Medulla oblongata (tissue), 1 donor: ENCODE data around the gene ADGRF5.

ENCODE experiments used
- DNase-seq: peaks from one replicate; pipeline ENCODE4 v3.0.0-alpha.2; 2015; ENCODE audit errors: extremely low spot score

ADGRF5 gene

GRCh38 chr6:46828939-46829338 is 92.8 kb downstream of the ADGRF5 start:
- no peak for DNase-seq

DNA sequence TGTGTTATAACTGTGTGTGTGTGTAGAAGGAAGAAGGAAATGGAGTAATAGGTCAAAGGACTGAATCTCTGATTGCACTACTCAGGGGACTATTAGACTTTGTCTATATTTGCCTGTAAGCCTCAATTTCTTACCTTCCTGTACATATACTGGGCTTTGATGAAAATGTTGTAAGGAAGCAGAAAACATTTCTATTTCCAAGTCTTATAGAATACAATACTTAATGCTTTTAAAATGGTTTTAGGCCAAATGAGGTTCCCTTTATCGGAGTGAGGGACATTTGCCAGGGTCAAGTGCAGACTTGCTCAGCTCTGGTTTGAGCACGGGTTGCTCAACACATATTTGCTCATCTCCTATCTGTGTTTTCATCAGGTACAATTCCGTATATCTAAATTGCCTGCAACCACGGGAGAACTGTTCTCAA is 100.3 kb downstream of the ADGRF5 start:
- DNase-seq, result no peak

DNA sequence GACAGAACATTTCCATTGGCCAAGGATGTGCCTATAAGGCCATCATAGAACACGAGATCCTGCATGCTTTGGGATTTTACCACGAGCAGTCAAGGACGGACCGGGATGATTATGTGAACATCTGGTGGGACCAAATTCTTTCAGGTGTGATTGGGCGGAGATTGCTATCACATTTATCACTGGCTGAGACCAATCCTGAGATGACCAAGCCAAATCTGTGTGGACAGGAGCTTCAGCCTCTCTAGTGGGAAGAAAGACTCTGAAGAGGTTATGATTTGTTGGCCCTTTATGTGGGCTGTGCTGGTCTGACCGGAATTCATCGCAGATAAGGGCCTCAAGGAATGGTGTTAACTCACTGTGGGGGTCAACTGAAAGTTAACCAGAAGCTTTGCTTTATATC is 102.2 kb downstream of the ADGRF5 start:
- DNase-seq, result no peak

GRCh38 chr6:46816626-46817025 is 105.1 kb downstream of the ADGRF5 start:
- DNase-seq, result no peak

- DNase-seq, result no peak
These were observed 106.6 kb downstream of the ADGRF5 start for GRCh38 chr6:46815130-46815529.

GRCh38 chr6:46808806-46809205 is 112.9 kb downstream of the ADGRF5 start:
- DNase-seq, result peak; percentile 66
